ENCODE results near the gene RAMP3.

Gene RAMP3

DNA sequence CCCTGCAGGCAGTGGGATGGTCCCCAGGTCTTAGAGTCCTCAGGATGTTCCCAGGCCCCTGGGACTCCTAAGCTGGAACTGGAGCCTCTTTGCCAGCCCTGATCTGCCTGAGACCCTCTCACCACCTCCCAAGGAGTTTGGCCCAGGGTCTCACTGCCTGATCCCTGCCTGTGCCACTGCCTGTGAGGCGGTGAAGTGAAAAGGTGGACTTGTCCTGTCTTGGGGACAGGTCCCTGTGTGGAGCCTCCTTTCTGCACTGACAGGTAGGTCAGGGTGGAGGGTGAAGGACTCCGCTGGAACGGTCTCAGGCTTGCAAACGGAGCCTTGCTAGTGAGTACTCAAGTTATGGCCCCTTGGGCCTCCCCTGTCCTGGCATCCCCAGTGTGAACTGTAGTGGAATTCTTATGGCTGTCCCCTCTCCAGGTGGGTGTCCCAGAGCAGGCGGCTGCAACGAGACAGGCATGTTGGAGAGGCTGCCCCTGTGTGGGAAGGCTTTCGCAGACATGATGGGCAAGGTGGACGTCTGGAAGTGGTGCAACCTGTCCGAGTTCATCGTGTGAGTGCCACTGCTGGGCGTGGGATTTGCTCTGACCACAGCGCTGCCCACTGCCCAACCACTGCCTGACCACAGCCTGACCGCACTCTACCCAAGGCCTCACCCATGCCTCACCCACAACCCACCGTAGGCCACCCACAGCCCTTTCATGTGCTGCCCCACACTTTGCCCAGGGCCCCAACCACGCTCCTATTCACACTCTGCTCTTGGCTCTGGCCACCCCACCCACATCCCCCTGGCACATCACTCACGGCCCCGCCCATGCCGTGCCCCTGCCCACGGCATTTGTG is 19.5 kb downstream of the RAMP3 start:
- H3K27ac Mint-ChIP-seq: no peak overlapping the region
- H3K27me3 Mint-ChIP-seq: peaks cover 9% of the 10 kb centered on the region
- H3K36me3 Mint-ChIP-seq (ENCODE audit: low read depth): no peaks in the 10 kb centered on the region

DNA sequence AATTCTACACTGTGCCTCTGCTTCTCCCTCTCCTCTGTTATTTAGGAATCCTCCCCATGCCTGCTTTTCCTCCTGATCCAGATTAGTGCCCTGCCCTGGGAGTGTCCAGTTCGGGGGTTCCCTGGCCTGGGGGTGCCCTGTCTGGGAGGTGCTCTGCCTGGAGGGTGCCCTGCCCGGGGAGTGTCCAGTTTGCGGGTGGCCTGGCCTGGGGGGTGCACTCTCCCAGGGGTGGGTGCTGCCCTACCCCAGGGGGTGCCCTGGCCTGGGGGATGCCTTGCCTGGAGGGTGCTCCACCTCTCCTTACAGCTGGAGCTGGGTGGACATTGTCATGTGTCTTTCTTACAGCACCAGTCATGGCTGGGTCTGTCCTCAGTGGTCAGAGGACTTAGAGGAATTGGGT is 20.2 kb downstream of the RAMP3 start:
- Mint-ChIP-seq H3K27ac (no peak overlapping the region), H3K4me3 (no peak overlapping the region), H3K27me3 (peaks cover 9% of the 10 kb centered on the region), H3K9me3 (no peaks in the 10 kb centered on the region), H3K36me3 (ENCODE audit: low read depth) (no peaks in the 10 kb centered on the region), H3K4me1 (ENCODE audit: low read depth) (no peaks in the 10 kb centered on the region)

More for the DNA sequence above, 19.5 kb downstream of the RAMP3 start:
- Mint-ChIP-seq H3K9me3 (no peaks in the 10 kb centered on the region), H3K4me3 (no peak overlapping the region), H3K4me1 (ENCODE audit: low read depth) (no peaks in the 10 kb centered on the region)

DNA sequence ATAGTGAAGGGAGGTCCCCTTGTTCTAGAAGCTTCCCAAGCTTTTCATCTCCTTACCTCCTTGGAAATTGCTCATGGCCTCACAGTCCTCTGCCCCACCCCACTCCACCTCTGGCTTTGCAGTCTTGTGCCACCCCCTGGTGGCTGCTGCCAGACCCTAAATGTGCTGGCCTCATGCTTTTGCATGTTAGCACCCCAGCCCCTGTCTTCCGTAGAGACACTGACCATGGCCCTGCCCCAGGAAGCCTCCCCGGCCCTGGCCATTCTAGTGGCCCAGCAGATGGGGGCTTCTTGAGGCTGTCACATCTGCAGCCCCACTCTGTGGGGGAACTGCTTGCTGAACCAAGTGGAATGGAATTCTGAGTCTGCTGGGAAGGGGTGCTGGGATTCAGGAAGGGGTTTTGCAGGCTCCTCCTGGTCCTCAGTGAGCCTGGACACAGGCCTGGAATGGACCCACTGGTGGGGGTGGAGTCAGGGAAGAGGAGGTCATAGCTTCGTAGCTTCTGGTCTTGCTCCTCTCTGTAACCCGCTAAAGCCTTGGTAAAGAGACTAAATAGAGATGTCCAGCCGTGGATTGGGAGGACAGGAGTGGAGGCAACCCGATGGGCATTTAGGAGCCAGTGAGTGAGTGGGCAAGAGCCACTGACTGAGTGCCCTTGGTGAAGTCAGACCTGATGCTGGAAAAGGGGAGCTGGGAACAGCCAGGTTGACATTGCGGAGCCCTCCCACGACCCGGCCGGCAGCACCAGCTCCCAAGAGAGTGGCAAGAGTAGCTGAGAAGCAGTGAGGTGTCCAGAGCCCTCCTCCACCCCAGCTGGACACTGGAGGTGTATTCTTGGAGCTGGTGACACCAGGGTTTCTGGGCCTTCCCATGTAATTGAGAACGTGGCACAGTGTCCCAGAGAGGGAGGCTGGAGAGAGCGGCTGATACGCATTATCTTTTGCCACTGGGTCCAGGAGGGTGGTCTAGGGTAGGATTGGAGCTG is 20.9 kb downstream of the RAMP3 start:
- no peaks in the 10 kb centered on the region for H3K9me3 Mint-ChIP-seq
- no peaks in the 10 kb centered on the region for H3K4me1 Mint-ChIP-seq (ENCODE audit: low read depth)
- H3K4me3 Mint-ChIP-seq: no peak overlapping the region
- no peak overlapping the region for H3K27ac Mint-ChIP-seq
- peaks cover 9% of the 10 kb centered on the region for H3K27me3 Mint-ChIP-seq
- no peaks in the 10 kb centered on the region for H3K36me3 Mint-ChIP-seq (ENCODE audit: low read depth)

DNA sequence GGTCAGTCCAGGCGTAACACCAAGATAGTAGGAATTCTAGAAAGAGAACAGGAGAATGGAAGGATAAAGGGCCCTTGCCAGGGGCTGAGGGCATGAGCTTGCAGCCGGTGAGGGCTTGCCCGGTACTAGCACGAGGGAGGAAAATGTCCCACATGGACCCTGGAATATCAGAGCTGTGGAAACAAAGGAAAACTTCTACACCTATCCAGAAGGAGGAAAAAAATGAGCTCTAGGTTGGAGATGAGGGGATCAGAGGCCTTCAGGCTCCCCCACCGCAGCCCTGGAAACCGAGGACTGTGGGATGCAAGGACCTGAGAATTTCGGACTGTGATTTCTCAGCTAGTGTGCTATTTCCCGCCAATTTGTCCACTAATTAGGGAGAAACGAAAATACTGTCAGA is 22.1 kb downstream of the RAMP3 start:
- Mint-ChIP-seq H3K36me3 (ENCODE audit: low read depth) (no peaks in the 10 kb centered on the region), H3K27me3 (peaks cover 9% of the 10 kb centered on the region), H3K4me1 (ENCODE audit: low read depth) (no peaks in the 10 kb centered on the region), H3K27ac (no peak overlapping the region), H3K4me3 (no peak overlapping the region), H3K9me3 (no peaks in the 10 kb centered on the region)

DNA sequence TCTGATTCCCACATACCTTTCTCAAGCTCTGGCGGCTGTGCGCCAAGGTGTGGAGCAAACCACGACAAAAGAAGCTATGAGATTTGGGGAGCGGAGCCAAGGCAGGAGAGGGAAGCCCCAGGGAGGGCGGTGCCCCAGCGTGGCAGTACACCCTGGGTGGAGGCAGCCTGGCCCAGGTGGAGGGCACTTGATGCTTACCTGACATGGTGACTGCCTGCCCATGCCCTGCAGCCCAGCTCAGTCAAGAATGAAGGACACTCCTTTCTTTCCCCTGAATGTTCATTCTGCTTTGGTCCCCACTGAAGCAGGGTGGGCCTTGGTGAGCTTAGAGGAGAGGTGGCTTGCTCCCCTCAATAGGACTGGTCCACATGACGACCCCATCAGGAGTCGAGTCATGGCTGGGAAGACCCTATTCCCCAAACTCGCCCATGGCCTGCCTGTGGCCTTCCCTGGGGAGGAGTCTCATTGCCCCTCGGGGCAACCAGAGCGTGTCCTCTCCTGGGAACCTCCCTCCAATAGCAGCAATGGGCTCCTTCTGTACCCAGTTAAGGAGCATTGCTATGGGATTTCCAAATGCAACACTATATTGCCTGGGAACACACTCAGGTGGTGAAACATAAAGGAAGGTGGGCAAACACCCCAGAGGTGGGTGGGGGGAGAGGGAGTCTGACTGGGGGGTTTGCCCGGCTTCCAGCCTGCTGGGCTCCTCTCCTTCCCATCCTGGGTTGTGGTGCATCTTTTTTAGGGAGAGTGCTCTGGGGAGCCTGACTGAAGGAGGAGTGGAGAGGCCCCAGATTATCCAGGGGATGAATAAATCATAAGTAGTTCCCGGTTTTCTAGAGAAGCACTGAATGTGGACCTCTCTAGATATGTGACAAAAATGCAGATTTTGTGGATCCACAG is 22.7 kb downstream of the RAMP3 start:
- H3K4me1 Mint-ChIP-seq (ENCODE audit: low read depth): no peaks in the 10 kb centered on the region
- no peak overlapping the region for H3K27ac Mint-ChIP-seq
- H3K27me3 Mint-ChIP-seq: peaks cover 9% of the 10 kb centered on the region
- H3K9me3 Mint-ChIP-seq: no peaks in the 10 kb centered on the region
- no peaks in the 10 kb centered on the region for H3K36me3 Mint-ChIP-seq (ENCODE audit: low read depth)
- H3K4me3 Mint-ChIP-seq: no peak overlapping the region

DNA sequence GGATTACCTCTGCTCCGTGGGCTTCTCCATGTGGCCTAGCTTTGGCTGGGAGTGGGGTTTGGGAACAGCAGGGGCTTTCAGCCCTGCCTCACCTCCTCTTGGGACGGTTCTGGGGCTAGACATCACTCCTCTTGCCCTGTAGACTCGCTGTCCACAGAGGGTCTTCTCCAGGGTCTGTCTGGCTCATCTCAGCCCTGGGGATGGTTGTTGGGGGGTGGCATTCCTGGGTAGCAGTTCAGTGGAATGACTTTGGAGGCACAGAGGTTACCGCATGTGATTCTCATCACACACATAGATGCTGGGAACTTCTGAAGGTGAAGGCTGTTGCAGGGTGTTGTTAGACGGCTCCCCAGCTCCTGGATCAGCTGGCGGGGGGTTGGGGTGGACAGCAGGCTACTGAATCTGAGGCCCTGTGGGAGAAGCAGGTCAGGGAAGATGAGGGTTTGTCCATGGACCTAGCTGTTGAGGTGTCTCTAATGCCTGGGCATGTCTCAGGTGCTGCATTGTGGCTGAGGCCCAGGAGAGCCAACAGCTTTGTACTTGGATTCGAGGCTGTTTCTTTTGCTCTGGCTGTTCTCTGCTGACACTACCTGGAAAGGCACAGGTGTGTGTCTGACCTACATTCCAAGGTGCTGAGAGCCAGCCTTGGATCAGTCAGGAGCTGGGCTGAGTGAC is 23.8 kb downstream of the RAMP3 start:
- H3K27ac Mint-ChIP-seq: no peak overlapping the region
- no peaks in the 10 kb centered on the region for H3K4me1 Mint-ChIP-seq (ENCODE audit: low read depth)
- H3K9me3 Mint-ChIP-seq: no peaks in the 10 kb centered on the region
- no peak overlapping the region for H3K4me3 Mint-ChIP-seq
- H3K36me3 Mint-ChIP-seq (ENCODE audit: low read depth): no peaks in the 10 kb centered on the region
- H3K27me3 Mint-ChIP-seq: peaks cover 9% of the 10 kb centered on the region

DNA sequence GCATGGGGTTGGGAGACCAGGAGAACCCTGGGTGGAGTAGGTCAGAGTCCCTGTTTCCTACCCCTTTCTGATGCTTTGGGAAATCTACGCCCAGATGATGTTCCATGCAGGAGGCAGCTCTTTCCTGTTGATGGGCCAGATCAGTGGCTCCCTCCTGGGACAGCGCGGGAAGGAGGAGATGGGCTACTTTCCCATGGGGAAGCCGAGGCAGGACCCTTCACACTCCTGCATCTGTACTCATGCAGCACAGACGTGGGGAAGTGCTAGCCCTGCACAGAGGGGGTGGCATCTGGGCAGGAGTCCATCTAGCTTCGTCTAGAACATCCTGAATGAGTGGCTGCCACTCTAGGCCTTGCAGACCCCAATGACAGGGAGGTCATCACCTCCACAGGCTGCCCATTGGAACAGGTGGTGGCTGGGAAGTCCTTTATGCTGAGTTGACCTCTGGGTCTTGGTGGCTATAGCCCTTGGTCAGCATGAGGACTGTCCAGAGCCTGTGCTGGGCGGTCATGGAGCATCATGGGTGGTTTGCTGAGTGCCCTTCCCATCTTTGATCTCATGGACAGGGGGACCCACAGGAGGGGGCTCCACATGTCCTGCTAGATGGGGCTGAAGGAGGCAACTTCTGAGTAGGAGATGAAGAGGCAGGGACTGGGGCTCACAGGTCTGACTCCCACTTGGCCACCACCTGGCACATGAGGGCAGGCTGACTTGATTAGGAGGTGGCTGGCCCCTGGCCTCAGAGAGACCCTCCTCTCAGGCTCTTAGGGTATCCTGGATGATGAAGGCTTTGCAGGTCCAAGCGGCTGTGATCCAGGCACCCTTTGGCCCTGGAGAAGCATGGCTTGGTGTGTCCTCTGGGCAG is 24.6 kb downstream of the RAMP3 start:
- H3K9me3 Mint-ChIP-seq: no peaks in the 10 kb centered on the region
- peaks cover 9% of the 10 kb centered on the region for H3K27me3 Mint-ChIP-seq
- H3K4me3 Mint-ChIP-seq: no peak overlapping the region
- no peaks in the 10 kb centered on the region for H3K36me3 Mint-ChIP-seq (ENCODE audit: low read depth)
- H3K27ac Mint-ChIP-seq: no peak overlapping the region
- no peaks in the 10 kb centered on the region for H3K4me1 Mint-ChIP-seq (ENCODE audit: low read depth)

DNA sequence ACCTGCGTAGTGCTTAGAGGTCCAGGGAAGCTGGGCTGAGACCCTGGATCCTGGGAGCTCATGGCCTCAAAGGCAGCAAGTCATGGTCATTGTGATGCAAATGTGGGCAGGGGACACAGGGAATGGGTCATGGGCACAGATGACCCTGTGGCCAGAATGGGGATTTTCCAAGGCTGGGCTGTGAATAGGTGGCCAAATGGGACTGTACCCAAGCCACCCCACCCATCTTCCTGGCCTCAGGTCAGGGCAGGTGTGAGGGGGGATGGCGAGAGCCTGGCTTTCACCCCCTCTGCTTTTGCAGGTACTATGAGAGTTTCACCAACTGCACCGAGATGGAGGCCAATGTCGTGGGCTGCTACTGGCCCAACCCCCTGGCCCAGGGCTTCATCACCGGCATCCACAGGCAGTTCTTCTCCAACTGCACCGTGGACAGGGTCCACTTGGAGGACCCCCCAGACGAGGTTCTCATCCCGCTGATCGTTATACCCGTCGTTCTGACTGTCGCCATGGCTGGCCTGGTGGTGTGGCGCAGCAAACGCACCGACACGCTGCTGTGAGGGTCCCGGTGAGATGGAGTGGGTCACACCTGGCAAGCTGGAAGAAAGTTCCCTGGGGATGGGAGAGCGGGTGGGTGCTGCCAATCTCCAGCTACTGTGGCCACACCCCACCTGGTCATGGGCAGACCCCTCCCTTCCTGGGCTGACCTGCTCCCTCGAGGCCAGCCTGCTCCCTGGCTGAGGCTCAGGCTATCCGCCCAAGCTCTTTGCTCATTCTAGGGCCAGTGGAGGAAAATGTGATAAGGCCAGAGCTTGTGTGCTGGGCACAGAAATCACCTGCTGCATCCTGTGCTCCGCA is 25.5 kb downstream of the RAMP3 start:
- no peaks in the 10 kb centered on the region for H3K4me1 Mint-ChIP-seq (ENCODE audit: low read depth)
- H3K36me3 Mint-ChIP-seq (ENCODE audit: low read depth): no peaks in the 10 kb centered on the region
- peaks cover 9% of the 10 kb centered on the region for H3K27me3 Mint-ChIP-seq
- H3K4me3 Mint-ChIP-seq: no peak overlapping the region
- no peaks in the 10 kb centered on the region for H3K9me3 Mint-ChIP-seq
- no peak overlapping the region for H3K27ac Mint-ChIP-seq

DNA sequence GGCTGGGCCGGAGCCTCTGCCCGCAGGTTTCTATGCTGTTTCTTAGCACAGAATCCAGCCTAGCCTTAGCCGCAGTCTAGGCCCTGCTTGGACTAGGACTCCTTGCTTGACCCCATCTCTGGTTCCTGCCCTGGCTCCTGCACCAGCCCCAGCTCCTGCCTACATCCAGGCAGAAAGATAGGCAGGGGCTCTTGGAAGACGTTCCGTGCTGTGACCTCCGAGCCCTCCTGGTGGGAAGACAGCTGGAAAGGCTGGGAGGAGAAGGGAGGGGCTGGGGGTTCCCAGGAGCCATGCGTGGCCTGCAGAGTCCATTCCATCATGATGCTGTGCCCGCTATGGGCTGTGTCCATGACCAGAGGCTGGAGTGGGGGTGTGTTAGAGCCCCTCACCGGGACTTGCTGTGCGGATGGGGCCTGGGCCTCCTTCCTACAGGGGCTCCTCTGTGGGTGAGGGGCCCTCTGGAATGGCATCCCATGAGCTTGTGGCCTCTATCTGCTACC is 26.2 kb downstream of the RAMP3 start:
- no peaks in the 10 kb centered on the region for H3K4me1 Mint-ChIP-seq (ENCODE audit: low read depth)
- H3K27me3 Mint-ChIP-seq: peaks cover 6% of the 10 kb centered on the region
- H3K27ac Mint-ChIP-seq: no peak overlapping the region
- H3K36me3 Mint-ChIP-seq (ENCODE audit: low read depth): no peaks in the 10 kb centered on the region
- H3K9me3 Mint-ChIP-seq: no peaks in the 10 kb centered on the region
- no peak overlapping the region for H3K4me3 Mint-ChIP-seq

DNA sequence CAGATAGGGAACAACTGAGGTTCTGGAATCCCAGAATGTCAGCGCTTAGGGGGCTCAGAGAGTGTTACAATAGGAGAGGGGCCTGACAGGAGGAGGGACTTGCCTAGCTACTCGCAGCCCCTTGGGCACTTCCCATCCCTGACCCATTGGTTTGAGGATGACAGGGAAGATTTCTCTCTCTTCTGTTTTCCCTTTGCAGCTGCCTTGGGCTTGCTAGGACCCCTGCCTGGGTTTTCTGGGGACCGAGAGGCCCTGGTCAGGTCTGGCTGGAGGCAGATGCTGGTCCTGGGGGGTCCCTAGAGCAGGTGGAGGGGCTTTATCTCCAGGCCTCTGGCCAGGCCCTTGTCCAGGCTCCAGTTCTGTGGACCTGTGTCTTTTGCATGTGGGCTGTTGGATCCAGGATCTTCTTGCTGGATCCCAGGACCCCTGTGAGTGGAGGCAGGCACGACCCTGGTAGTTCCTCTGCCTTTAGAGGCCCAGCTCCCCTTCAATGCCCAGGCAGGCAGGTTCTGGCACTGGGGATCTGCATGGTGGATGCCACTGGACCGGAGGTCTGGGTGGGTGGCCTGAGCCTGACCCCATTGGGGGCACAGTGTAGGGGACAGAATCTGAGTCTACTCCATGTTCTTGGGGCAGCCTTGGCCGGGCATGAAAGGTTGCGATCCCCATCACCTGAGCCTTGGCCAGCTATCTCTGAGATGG is 26.9 kb downstream of the RAMP3 start:
- no peak overlapping the region for H3K4me3 Mint-ChIP-seq
- peaks cover 2% of the 10 kb centered on the region for H3K27me3 Mint-ChIP-seq
- no peak overlapping the region for H3K27ac Mint-ChIP-seq
- no peaks in the 10 kb centered on the region for H3K36me3 Mint-ChIP-seq (ENCODE audit: low read depth)
- H3K4me1 Mint-ChIP-seq (ENCODE audit: low read depth): no peaks in the 10 kb centered on the region
- no peaks in the 10 kb centered on the region for H3K9me3 Mint-ChIP-seq

DNA sequence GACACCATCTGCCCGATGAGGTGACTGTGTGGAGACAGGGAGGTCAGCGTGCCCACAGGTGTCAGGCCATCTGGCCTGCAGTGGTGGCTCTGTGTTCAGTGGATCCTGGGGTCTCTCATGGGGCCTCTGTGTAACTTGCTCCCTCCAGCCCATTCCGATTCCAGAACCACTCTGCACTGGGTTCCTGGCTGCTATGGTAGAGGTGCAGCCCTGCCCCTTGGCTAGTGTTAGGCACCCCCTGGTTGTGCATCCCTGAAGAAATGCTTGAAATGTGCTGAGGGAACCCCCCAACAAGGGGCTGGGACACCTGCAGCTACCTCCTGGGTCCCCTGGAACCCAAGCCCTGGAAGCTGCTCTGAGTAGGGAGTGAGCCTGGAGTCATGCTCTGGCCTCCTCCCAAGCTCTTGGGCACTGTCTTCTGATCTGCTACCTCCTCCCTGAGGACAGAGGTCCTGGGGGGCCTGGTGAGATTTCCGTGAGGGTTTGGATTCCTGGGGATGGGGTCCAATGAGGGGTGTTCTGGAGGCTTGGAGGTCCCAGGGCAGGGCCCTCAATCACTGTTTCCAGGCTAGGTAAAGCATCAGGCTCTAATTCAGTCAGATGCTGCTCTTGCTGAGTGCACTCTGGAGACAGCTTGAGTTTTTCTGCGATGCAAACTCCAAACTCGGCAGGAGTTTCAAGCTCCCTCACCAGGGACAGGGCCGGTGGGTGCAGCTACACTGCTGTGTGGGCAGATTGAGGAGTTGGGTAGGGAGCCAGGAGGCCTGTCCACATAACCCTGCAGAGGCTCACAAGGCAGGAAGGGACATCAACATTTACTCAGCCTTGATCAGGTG is 27.7 kb downstream of the RAMP3 start:
- Mint-ChIP-seq H3K4me3 (no peak overlapping the region), H3K4me1 (ENCODE audit: low read depth) (no peaks in the 10 kb centered on the region), H3K9me3 (no peaks in the 10 kb centered on the region), H3K27ac (no peak overlapping the region), H3K36me3 (ENCODE audit: low read depth) (no peaks in the 10 kb centered on the region), H3K27me3 (no peaks in the 10 kb centered on the region)
